WTC11 (cell line): ENCODE data around the gene HYAL2. TPM values are rescaled to one million over a fixed set of nuclear protein-coding genes. Genes with fewer than 3 reads are reported as not detected.

Experiments
- ATAC-seq: fragments of 200-7000 bp; cut with Tn5 transposase; 2 replicates; pipeline ENCODE4 v1.10.0; 2021; ENCODE audit warnings: mild to moderate bottlenecking, moderate library complexity
- CTCF ChIA-PET: fragments of 300-600 bp; sonication (Branson Sonifier 250); formaldehyde crosslinking; loops from one replicate; lab custom pipeline; 2021; ENCODE audit warnings: antibody characterized with exemption; lab: Charles Lee
- POLR2A ChIA-PET: fragments of 350-600 bp; sonication (Branson Sonifier 250); formaldehyde crosslinking; loops from one replicate; lab custom pipeline; 2021; ENCODE audit warnings: antibody characterized with exemption; lab: Charles Lee
- DNase-seq: peaks from one replicate; pipeline ENCODE4 v3.0.0; 2021; ENCODE audit warnings: low spot score
- H3K27ac Mint-ChIP-seq: 2 replicates; pipeline ENCODE4 v1.8.0; 2021; ENCODE audit warnings: mixed read lengths
- H3K27me3 Mint-ChIP-seq: 2 replicates; pipeline ENCODE4 v1.8.0; 2021; ENCODE audit warnings: low read depth, mild to moderate bottlenecking, moderate library complexity, mixed read lengths
- H3K36me3 Mint-ChIP-seq: 2 replicates; pipeline ENCODE4 v1.8.0; 2021; ENCODE audit warnings: mixed read lengths
- H3K4me1 Mint-ChIP-seq: 2 replicates; pipeline ENCODE4 v1.8.0; 2022; ENCODE audit warnings: mixed read lengths
- H3K4me3 Mint-ChIP-seq: 2 replicates; pipeline ENCODE4 v1.8.0; 2021; ENCODE audit warnings: mild to moderate bottlenecking, moderate library complexity, mixed read lengths
- H3K9me3 Mint-ChIP-seq: 2 replicates; pipeline ENCODE4 v1.8.0; 2021; ENCODE audit warnings: mixed read lengths
- AFF4 ChIP-seq: sonication (generic); formaldehyde crosslinking; IDR thresholded peaks from 2 replicates; pipeline ENCODE4 v1.8.1; 2023; ENCODE audit warnings: mild to moderate bottlenecking, missing genetic modification reagents, borderline replicate concordance
- AR ChIP-seq: fragments of 250-450 bp; sonication (Bioruptor Pico); IDR thresholded peaks from 2 replicates; pipeline ENCODE4 v1.9.0; 2021; ENCODE audit warnings: mild to moderate bottlenecking
- E2F4 ChIP-seq: sonication (generic); formaldehyde crosslinking; IDR thresholded peaks from 2 replicates; pipeline ENCODE4 v1.8.1; 2022; ENCODE audit warnings: low read depth, mild to moderate bottlenecking, moderate library complexity, missing genetic modification reagents, borderline replicate concordance
- ETV6 ChIP-seq: sonication (generic); formaldehyde crosslinking; IDR thresholded peaks from 2 replicates; pipeline ENCODE4 v1.8.1; 2022; ENCODE audit warnings: mild to moderate bottlenecking, missing genetic modification reagents
- HMGXB4 ChIP-seq: sonication (generic); formaldehyde crosslinking; IDR thresholded peaks from 2 replicates; pipeline ENCODE4 v1.8.1; 2023; ENCODE audit warnings: mild to moderate bottlenecking, moderate library complexity, missing genetic modification reagents
- MAX ChIP-seq: sonication (generic); formaldehyde crosslinking; IDR thresholded peaks from 2 replicates; pipeline ENCODE4 v1.8.0; 2022; ENCODE audit warnings: mild to moderate bottlenecking, missing genetic modification reagents
- MLX ChIP-seq: sonication (generic); formaldehyde crosslinking; IDR thresholded peaks from 2 replicates; pipeline ENCODE4 v1.8.1; 2023; ENCODE audit warnings: mild to moderate bottlenecking, missing genetic modification reagents, moderate library complexity
- PRDM15 ChIP-seq: sonication (generic); formaldehyde crosslinking; IDR thresholded peaks from 2 replicates; pipeline ENCODE4 v1.8.0; 2022; ENCODE audit warnings: missing genetic modification reagents
- PREB ChIP-seq: sonication (generic); formaldehyde crosslinking; IDR thresholded peaks from 2 replicates; pipeline ENCODE4 v1.8.1; 2022; ENCODE audit warnings: mild to moderate bottlenecking, missing genetic modification reagents, moderate library complexity, borderline replicate concordance
- RORB ChIP-seq: fragments of 250-450 bp; sonication (Bioruptor Pico); IDR thresholded peaks from 2 replicates; pipeline ENCODE4 v1.9.0; 2021; ENCODE audit warnings: mild to moderate bottlenecking
- SMAD4 ChIP-seq: sonication (generic); formaldehyde crosslinking; IDR thresholded peaks from 2 replicates; pipeline ENCODE4 v1.8.0; 2022; ENCODE audit warnings: mild to moderate bottlenecking, missing genetic modification reagents
- SOX15 ChIP-seq: fragments of 250-450 bp; sonication (Bioruptor Pico); IDR thresholded peaks from 2 replicates; pipeline ENCODE4 v1.9.0; 2021; ENCODE audit warnings: mild to moderate bottlenecking
- ZNF281 ChIP-seq: sonication (generic); formaldehyde crosslinking; IDR thresholded peaks from 2 replicates; pipeline ENCODE4 v1.8.0; 2023; ENCODE audit warnings: mild to moderate bottlenecking, missing genetic modification reagents
- ZNF416 ChIP-seq: fragments of 250-450 bp; sonication (Bioruptor Pico); IDR thresholded peaks from 2 replicates; pipeline ENCODE4 v1.9.0; 2021; ENCODE audit warnings: mild to moderate bottlenecking, inconsistent platforms
- total RNA-seq: library from RNA; stranded (reverse); gene quantifications from 3 replicates; pipeline ENCODE4 v1.2.3, GENCODE V29; 2021

Gene HYAL2
- total RNA-seq, 1 experiment from 2014 or later = 58.0 TPM

- peaks cover 25% of the 10 kb centered on the region for H3K4me1 Mint-ChIP-seq
- ATAC-seq = peak; percentile 86
- CTCF ChIA-PET = interaction anchor here (0.6 to 1.8 kb wide), 12 partner anchors 9 to 222 kb away, joined by 3 to 23 read pairs (median 6); partner anchors contain the start of genes CYB561D2, HYAL1, NPRL2 and RASSF1
- peak within 1 kb of the TSS; percentile 84 for H3K4me3 Mint-ChIP-seq
- peak within 1 kb of the TSS; percentile 74; the same call in 1 of the 2 replicates for H3K27ac Mint-ChIP-seq
- POLR2A ChIA-PET = interaction anchor here (0.6 to 1.7 kb wide), 5 partner anchors 9 to 92 kb away, joined by 3 to 21 read pairs (median 3); partner anchors contain the start of genes GNAI2 and HYAL1
- DNase-seq = peak; percentile 96
- H3K27me3 Mint-ChIP-seq = no peaks in the 10 kb centered on the region
- H3K9me3 Mint-ChIP-seq = no peaks in the 10 kb centered on the region
- H3K36me3 Mint-ChIP-seq = peaks cover 28% of the 10 kb centered on the region
- 0 out of 2 replicates have a peak, but pooled peaks have one; percentile 13 for TF ChIP-seq ZNF416 (CRISPR knock-in tag)
- no peak for TF ChIP-seq AFF4 (CRISPR knock-in tag)
- TF ChIP-seq SMAD4 (CRISPR knock-in tag) = no peak
- TF ChIP-seq MLX (CRISPR knock-in tag) = 0 out of 2 replicates have a peak, but pooled peaks have one; percentile 16
- TF ChIP-seq RORB = no peak
- no peak for TF ChIP-seq AR (CRISPR knock-in tag)
- no peak for TF ChIP-seq E2F4
- TF ChIP-seq PRDM15 (CRISPR knock-in tag) = no peak
- TF ChIP-seq PREB = no peak
- peak; percentile 44; the same call in 1 of the 2 replicates for TF ChIP-seq ETV6 (CRISPR knock-in tag)
- 0 out of 2 replicates have a peak, but pooled peaks have one; percentile 15 for TF ChIP-seq MAX (CRISPR knock-in tag)
- TF ChIP-seq SOX15 (CRISPR knock-in tag) = no peak
- TF ChIP-seq ZNF281 (CRISPR knock-in tag) = no peak
- no peak; the same call in 1 of the 2 replicates for TF ChIP-seq HMGXB4 (CRISPR knock-in tag)
These were observed 5.6 kb upstream of the HYAL2 start, which contains the start of gene TUSC2 for GRCh38 chr3:50327943-50328691. Gene TUSC2 (minus strand): TSS chr3:50328223. CDS start chr3:50328099, 124 bp downstream.
